Muscle layer of colon (tissue), 2 donors: Measurements from ENCODE around the gene DAB1.
A peak's percentile ranks its signal among the peaks of the same experiment; 100 is the strongest.

Source experiments
- H3K27ac ChIP-seq: one replicate; pipeline ENCODE4 v1.7.0; 2013; ENCODE audit warnings: low read depth, mild to moderate bottlenecking, low read length, moderate library complexity
- H3K27me3 ChIP-seq, 2 donors: one replicate each; pipeline ENCODE4 v1.7.0; 2013; ENCODE audit warnings: low read length in 2 of 2, mild to moderate bottlenecking in 2 of 2; ENCODE audit not compliant: insufficient read depth in 2 of 2, control insufficient read depth in 1 of 2
- H3K36me3 ChIP-seq: one replicate; pipeline ENCODE4 v1.7.0; 2013; ENCODE audit warnings: mild to moderate bottlenecking, low read length; ENCODE audit not compliant: insufficient read depth
- H3K4me1 ChIP-seq: one replicate; pipeline ENCODE4 v1.7.0; 2013; ENCODE audit warnings: mild to moderate bottlenecking, low read length; ENCODE audit not compliant: insufficient read depth
- H3K4me3 ChIP-seq, 2 donors: one replicate each; pipeline ENCODE4 v1.7.0; 2013; ENCODE audit warnings: low read length in 2 of 2, low read depth in 1 of 2, mild to moderate bottlenecking in 1 of 2, moderate library complexity in 1 of 2
- H3K9ac ChIP-seq: one replicate; pipeline ENCODE4 v1.7.0; 2013; ENCODE audit warnings: low read length
- H3K9me3 ChIP-seq: one replicate; pipeline ENCODE4 v1.7.0; 2013; ENCODE audit warnings: mild to moderate bottlenecking, low read length
- donor health status: abdominal sarcoma.
- donor health status: Adenocarcinoma of cecum.

Gene DAB1

DNA sequence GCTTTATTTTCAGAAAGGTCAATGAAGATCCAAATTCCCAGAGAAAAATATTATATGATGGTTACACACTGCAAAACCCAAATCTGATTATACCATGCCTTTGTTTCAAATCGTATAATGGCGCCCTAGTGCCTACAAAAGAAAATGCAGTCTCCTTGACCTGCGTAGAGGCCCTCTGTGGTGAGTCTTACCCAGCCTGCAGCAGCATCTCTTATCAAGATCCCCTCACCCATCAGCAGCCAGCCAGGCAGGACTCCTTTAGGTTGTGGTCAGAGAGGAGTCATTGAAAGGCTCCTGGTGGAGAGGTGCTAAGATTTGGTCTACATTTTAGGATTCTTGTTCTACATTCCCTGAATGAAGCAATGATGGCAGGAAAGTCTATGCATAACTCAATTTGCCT lies 23.7 kb upstream of the DAB1 start:
- Histone ChIP-seq H3K27ac (no peak overlapping the region), H3K4me1 (no peaks in the 10 kb centered on the region), H3K36me3 (no peaks in the 10 kb centered on the region), H3K9ac (no peak overlapping the region), H3K27me3 (no peaks in the 10 kb centered on the region), H3K9me3 (no peaks in the 10 kb centered on the region), H3K4me3 (no peak overlapping the region)

DNA sequence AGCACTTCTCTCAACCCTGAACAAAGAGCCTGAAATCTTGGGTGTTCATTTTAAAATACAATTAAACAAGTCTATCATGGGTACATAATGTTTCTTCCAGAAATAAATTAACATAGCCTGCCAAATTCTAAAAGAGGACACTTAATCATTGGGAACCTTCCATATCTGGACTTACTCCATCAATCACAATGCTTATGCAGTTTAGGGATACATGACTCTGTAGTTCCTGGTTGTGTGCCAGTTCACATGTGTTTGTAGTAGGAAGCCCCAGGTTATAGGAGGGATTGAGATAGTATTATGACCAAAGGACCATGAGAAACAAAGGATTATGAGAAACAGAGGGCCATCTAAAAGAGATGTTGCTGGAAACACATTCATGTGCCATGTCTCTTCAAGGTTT lies 19.1 kb upstream of the DAB1 start:
- H3K4me3 ChIP-seq: no peak overlapping the region
- H3K4me1 ChIP-seq: no peaks in the 10 kb centered on the region
- no peak overlapping the region for H3K9ac ChIP-seq
- no peak overlapping the region for H3K27ac ChIP-seq
- H3K36me3 ChIP-seq: no peaks in the 10 kb centered on the region
- H3K9me3 ChIP-seq: no peaks in the 10 kb centered on the region
- H3K27me3 ChIP-seq: no peaks in the 10 kb centered on the region

DNA sequence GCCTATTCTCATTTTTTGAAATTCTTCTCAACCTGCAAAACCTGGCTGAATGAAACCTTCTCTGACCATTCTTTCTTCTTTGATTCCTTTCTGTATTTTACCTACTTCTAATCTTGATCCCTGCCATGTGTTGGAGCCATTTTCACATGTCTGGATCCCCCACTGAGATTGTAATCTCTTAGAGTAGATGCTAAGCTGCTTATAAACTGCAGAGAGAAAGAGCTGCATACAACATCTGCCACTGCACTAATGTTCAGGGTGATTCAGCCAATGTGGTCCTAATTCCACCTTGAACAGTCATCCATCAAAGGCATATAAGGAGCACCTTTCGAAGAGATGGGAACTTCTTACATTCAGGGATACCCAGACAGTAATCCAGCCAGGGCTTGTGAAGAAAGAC lies 16.2 kb upstream of the DAB1 start:
- H3K4me3 ChIP-seq: no peak overlapping the region
- no peak overlapping the region for H3K27ac ChIP-seq
- H3K9me3 ChIP-seq: no peaks in the 10 kb centered on the region
- H3K4me1 ChIP-seq: no peaks in the 10 kb centered on the region
- no peak overlapping the region for H3K9ac ChIP-seq
- no peaks in the 10 kb centered on the region for H3K27me3 ChIP-seq
- H3K36me3 ChIP-seq: no peaks in the 10 kb centered on the region

- no peak overlapping the region for H3K4me3 ChIP-seq
- no peaks in the 10 kb centered on the region for H3K27me3 ChIP-seq
- H3K9me3 ChIP-seq: no peaks in the 10 kb centered on the region
- H3K36me3 ChIP-seq: no peaks in the 10 kb centered on the region
- H3K27ac ChIP-seq: no peak overlapping the region
- no peaks in the 10 kb centered on the region for H3K4me1 ChIP-seq
- H3K9ac ChIP-seq: no peak overlapping the region
Measured at GRCh38 chr1:57431400-57431799, 7.5 kb upstream of the DAB1 start.

DNA sequence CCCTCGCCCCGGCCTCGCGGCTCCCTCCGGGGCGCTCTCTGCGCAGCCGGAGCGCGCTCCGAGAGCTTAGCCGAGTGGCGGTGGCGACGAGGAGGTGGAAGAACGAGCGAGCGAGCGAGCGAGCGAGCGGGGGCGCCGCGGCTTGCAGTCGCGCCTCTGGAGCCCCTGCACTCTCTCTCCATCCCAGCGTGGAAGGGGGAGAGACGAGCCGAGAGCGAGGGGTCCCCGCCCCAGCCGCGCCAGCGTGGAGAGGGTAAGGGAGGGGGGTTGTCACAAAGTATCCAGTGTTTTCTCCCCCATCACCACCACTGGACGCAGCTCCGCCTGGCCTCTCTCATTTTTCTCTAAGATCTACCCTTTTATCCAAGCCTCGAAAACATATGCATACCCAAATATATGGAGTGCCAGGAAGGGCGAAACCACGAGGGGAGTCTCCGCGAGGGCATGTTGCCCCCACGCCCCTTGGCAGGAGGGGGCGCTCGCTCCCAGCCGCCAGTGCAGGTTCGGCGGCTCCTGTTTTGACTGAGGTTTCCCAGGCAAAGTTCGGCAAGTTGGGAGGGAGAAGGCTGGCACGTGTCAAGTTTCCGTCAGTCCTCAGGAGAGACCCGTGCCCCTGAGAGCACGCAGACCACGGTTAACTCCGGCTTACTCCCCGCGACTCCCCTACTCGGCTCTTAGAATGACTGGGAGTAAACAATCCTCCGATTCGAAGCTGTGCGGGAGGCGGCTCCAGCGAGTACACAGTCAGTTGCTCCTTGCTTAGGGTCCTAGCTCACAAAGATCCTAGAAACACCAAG lies 569 bp upstream of the DAB1 start:
- peaks cover 37 to 53% of the 10 kb centered on the region in 2 donors for H3K27me3 ChIP-seq
- no peak overlapping the region for H3K27ac ChIP-seq
- no peaks in the 10 kb centered on the region for H3K36me3 ChIP-seq
- peaks cover 9% of the 10 kb centered on the region for H3K4me1 ChIP-seq
- H3K4me3 ChIP-seq: peak overlapping the region; percentile 1 to 57
- H3K9ac ChIP-seq: no peak overlapping the region
- H3K9me3 ChIP-seq: no peaks in the 10 kb centered on the region

GRCh38 chr1:57423135-57423655 lies 665 bp downstream of the DAB1 start:
- Histone ChIP-seq H3K4me3 (peak overlapping the region; percentile 26 to 32), H3K4me1 (peaks cover 9% of the 10 kb centered on the region), H3K27ac (no peak overlapping the region), H3K36me3 (no peaks in the 10 kb centered on the region), H3K9me3 (no peaks in the 10 kb centered on the region), H3K27me3 (peaks cover 42 to 53% of the 10 kb centered on the region in 2 donors), H3K9ac (no peak overlapping the region)

- no peak overlapping the region for H3K27ac ChIP-seq
- H3K27me3 ChIP-seq: peaks cover 42 to 53% of the 10 kb centered on the region in 2 donors
- peak overlapping the region; percentile 3 to 44 for H3K4me3 ChIP-seq
- no peaks in the 10 kb centered on the region for H3K36me3 ChIP-seq
- H3K9ac ChIP-seq: no peak overlapping the region
- no peaks in the 10 kb centered on the region for H3K9me3 ChIP-seq
- H3K4me1 ChIP-seq: peaks cover 9% of the 10 kb centered on the region
Measured at GRCh38 chr1:57422271-57423134, 1.4 kb downstream of the DAB1 start.

DNA sequence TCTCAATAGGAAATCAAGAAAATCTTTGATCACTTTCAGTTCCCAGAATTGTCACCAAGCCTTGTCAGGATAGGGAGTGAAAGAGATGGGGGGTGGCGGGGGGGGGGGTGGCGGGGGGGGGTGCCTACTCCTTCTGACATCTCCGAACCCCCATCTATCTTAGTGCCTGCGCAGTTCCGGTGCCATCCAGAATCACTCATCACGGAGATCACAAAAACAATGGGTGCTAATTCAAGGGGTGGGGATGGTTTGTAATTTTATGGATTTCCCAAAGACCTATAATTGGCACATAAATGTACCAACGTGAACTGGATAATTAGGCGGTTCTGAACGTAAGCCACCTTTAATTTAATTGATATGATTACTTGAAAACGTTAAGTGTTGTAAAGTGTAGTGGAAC lies 2.1 kb downstream of the DAB1 start:
- no peak overlapping the region for H3K9ac ChIP-seq
- H3K9me3 ChIP-seq: no peaks in the 10 kb centered on the region
- H3K4me1 ChIP-seq: peaks cover 9% of the 10 kb centered on the region
- H3K27ac ChIP-seq: no peak overlapping the region
- peaks cover 42 to 53% of the 10 kb centered on the region in 2 donors for H3K27me3 ChIP-seq
- peak overlapping the region; percentile 3 to 44 for H3K4me3 ChIP-seq
- no peaks in the 10 kb centered on the region for H3K36me3 ChIP-seq

DNA sequence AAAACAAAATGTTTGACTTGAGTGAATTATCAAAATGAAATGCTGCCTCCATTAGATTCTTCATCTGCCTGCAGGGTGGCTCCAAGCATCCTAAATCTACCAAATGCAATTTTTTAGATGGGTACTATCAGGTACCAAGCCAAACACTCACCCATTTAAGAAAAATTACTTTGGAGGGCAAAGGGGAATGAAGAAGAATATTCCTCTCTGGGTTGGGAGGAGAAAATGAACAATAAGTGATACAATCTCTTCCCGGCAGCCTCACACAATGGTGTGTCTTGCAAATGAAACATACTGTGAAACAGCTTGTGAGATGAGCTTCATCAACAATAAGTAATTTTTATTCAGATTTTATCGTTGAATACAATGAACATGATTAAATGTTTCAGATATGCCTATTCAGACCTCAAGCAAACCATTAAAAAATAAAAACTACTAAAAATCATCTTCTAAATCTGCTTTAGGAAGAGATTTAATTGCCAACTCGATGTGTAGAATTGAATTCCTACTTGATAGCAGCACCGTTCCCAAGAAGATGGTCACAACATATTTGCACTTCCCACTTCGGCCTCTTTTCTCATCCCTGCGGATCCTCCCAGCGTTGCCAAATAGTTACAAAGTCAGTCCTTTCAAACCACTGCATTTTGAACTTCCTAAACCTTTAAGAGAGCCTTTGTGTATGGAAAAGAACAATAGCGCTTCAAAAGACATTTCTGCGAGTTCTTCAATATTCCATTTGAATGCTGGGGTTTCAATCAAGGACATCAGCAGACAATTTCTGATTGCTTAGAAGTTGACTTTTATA lies 2.7 kb downstream of the DAB1 start:
- Histone ChIP-seq H3K27ac (no peak overlapping the region), H3K4me1 (peaks cover 9% of the 10 kb centered on the region), H3K9me3 (no peaks in the 10 kb centered on the region), H3K9ac (no peak overlapping the region), H3K36me3 (no peaks in the 10 kb centered on the region), H3K4me3 (no peak overlapping the region), H3K27me3 (peaks cover 41 to 53% of the 10 kb centered on the region in 2 donors)

GRCh38 chr1:57418971-57419370 lies 4.9 kb downstream of the DAB1 start:
- H3K4me3 ChIP-seq: no peak overlapping the region
- no peak overlapping the region for H3K27ac ChIP-seq
- H3K36me3 ChIP-seq: no peaks in the 10 kb centered on the region
- H3K9me3 ChIP-seq: no peaks in the 10 kb centered on the region
- peaks cover 27 to 38% of the 10 kb centered on the region in 2 donors for H3K27me3 ChIP-seq
- peaks cover 9% of the 10 kb centered on the region for H3K4me1 ChIP-seq
- H3K9ac ChIP-seq: no peak overlapping the region

DNA sequence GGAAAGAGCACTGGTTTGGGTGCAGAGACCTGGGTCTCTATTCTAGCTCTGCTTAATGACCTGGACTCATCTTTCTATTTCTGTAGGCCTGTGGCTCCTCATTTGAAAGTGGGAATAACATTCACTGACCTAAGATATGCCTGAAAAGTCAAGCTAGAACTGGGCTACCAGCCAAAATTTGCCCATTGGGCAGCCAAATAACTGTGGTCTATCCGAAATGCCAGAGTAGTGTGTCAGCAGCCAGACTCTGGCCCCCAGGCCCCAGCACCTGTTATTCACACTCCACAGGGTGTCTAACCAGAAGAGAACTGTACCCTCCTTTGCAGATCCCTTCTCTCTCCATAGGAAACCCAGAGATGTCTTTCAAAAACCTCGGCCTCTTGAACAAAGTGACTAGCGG lies 12.6 kb downstream of the DAB1 start:
- H3K4me1 ChIP-seq: peaks cover 12% of the 10 kb centered on the region
- H3K36me3 ChIP-seq: no peaks in the 10 kb centered on the region
- no peaks in the 10 kb centered on the region for H3K27me3 ChIP-seq
- H3K9ac ChIP-seq: no peak overlapping the region
- no peak overlapping the region for H3K27ac ChIP-seq
- no peaks in the 10 kb centered on the region for H3K9me3 ChIP-seq
- no peak overlapping the region for H3K4me3 ChIP-seq
